Measurements from ENCODE around the gene WFDC6.
"Not testable (repeated sequence)": the region's sequence is repeated elsewhere in the genome, so short reads cannot be mapped to it uniquely, and the experiment has no call there.

Gene WFDC6

GRCh38 chr20:45539382-45539781 lies at the start of gene WFDC6:
Gene WFDC6 (minus strand): TSS chr20:45539482. CDS start chr20:45539407, 75 bp downstream.
- no peak within 1 kb of the TSS for H3K4me3 ChIP-seq (replicated peaks; ENCODE audit: low read depth, low read length)
- no peak for TF ChIP-seq CTCF (IDR thresholded peaks at IDR 0.05; ENCODE audit: low read length, missing control alignments)
- no peak for DNase-seq (ENCODE audit: low read depth)

GRCh38 chr20:45588800-45589199 lies 49.5 kb upstream of the WFDC6 start:
- H3K4me3 ChIP-seq (replicated peaks; ENCODE audit: low read depth, low read length): no peak overlapping the region
- no peak for DNase-seq (ENCODE audit: low read depth)
- TF ChIP-seq CTCF (IDR thresholded peaks at IDR 0.05; ENCODE audit: low read length, missing control alignments): no peak

DNA sequence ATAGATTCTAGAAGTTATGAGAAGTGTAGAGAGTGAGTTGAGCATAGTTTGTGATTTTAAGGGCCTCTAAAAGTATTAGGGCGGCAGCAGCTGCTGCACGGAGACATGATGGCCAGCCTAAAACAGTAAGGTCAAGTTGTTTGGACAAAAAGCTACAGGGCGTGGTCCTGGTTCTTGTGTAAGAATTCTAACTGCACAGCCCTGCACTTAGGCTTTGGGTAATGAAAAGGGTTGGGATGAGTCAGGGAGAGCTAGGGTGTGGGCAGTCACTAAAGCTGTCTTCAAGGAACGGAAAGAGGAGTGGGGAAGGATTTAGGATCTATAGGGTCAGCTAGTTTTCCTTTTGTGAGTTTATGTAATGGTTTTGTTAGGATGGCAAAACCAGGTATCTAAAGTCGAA lies 46.7 kb upstream of the WFDC6 start:
- not testable (repeated sequence) for H3K4me3 ChIP-seq (replicated peaks; ENCODE audit: low read depth, low read length); DNase-seq (ENCODE audit: low read depth)

DNA sequence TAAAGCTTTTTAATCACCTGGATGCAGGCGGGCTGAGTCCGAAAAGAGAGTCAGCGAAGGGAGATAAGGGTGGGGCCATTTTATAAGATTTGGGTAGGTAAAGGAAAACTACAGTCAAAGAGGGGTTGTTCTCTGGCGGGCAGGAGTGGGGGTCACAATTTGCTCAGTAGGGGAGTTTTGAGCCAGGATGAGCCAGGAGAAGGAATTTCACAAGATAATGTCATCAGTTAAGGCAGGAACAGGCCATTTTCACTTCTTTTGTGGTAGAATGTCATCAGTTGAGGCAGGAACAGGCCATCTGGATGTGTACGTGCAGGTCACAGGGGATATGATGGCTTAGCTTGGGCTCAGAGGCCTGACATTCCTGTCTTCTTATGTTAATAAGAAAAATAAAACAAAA lies 45.0 kb upstream of the WFDC6 start:
- not testable (repeated sequence) for DNase-seq (ENCODE audit: low read depth); H3K4me3 ChIP-seq (replicated peaks; ENCODE audit: low read depth, low read length)

DNA sequence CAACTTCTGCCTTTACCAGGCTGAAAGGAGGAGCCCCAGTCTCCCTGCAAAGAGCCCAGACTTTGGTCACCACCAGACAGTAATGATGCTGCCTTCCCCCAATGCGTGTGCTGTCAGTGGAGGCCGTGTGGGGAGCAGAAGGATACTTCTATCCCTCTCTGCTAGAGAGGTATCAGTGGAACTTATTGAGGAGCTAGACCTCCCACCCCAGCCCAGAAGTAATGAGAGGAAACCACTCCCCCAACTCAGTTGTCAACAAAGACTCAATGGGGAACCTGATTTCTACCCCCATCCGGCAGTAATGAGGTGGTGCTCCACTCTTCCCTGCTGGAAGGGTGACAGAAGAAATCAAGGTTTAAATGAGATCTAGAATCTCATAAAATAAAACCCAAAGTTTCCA lies 44.2 kb upstream of the WFDC6 start:
- H3K4me3 ChIP-seq (replicated peaks; ENCODE audit: low read depth, low read length): no peak overlapping the region
- TF ChIP-seq CTCF (IDR thresholded peaks at IDR 0.05; ENCODE audit: low read length, missing control alignments): no peak
- no peak for DNase-seq (ENCODE audit: low read depth)

GRCh38 chr20:45581702-45582101 lies 42.4 kb upstream of the WFDC6 start:
- DNase-seq (ENCODE audit: low read depth): no peak
- no peak overlapping the region for H3K4me3 ChIP-seq (replicated peaks; ENCODE audit: low read depth, low read length)
- TF ChIP-seq CTCF (IDR thresholded peaks at IDR 0.05; ENCODE audit: low read length, missing control alignments): no peak

GRCh38 chr20:45579184-45579583 lies 39.9 kb upstream of the WFDC6 start, which contains the start of gene WFDC8:
Gene WFDC8 (minus strand): TSS chr20:45579284. CDS start chr20:45579247, 37 bp downstream.
- no peak for DNase-seq (ENCODE audit: low read depth)
- H3K4me3 ChIP-seq (replicated peaks; ENCODE audit: low read depth, low read length): no peak within 1 kb of the TSS
- TF ChIP-seq CTCF (IDR thresholded peaks at IDR 0.05; ENCODE audit: low read length, missing control alignments): no peak

GRCh38 chr20:45578231-45578630 lies 38.9 kb upstream of the WFDC6 start:
- no peak for TF ChIP-seq CTCF (IDR thresholded peaks at IDR 0.05; ENCODE audit: low read length, missing control alignments)
- H3K4me3 ChIP-seq (replicated peaks; ENCODE audit: low read depth, low read length): no peak overlapping the region
- no peak for DNase-seq (ENCODE audit: low read depth)

Data from fibroblast of pulmonary artery (primary cell).